Pancreas (tissue), 10 donors: Measurements from ENCODE around the gene SLC30A10. TPM values are rescaled to one million over a fixed set of nuclear protein-coding genes. Genes with fewer than 3 reads are reported as not detected.
"Not testable (repeated sequence)": the region's sequence is repeated elsewhere in the genome, so short reads cannot be mapped to it uniquely, and the experiment has no call there.

Experiments
- ATAC-seq, 4 donors: fragments of 200-7000 bp; cut with Tn5 transposase; one replicate each; pipeline versions ENCODE4 v1.8.0 to v1.9.1; 2020; ENCODE audit warnings: mild to moderate bottlenecking in 4 of 4, moderate library complexity in 4 of 4
- DNase-seq, 6 donors: peaks; one replicate each; pipeline ENCODE4 v3.0.0-alpha.2; 2020
- FAIRE-seq: peaks from 2 replicates; lab custom pipeline; 2012; peaks lifted over from hg19 to GRCh38; lab: Jason Lieb, UNC
- H3K27ac ChIP-seq, 4 donors: fragments of 200-600 bp; sonication (generic); 1 replicate in 3 of 4; 2 replicates in 1 of 4; pipeline versions ENCODE4 v1.5.0 to v1.8.0; 2020
- H3K27me3 ChIP-seq, 4 donors: fragments of 200-600 bp; one replicate each; pipeline ENCODE4 v1.8.0; 2021
- H3K36me3 ChIP-seq, 3 donors: fragments of 200-600 bp; sonication (generic) in 1 of 3; one replicate each; pipeline versions ENCODE4 v1.5.0 to v1.8.0; 2020 to 2021
- H3K4me1 ChIP-seq, 3 donors: fragments of 200-600 bp; one replicate each; pipeline ENCODE4 v1.8.0; 2021
- H3K4me3 ChIP-seq, 4 donors: fragments of 200-600 bp; sonication (generic) in 2 of 4; one replicate each; pipeline versions ENCODE4 v1.5.0 to v1.8.0; 2020 to 2021
- H3K9me3 ChIP-seq, 4 donors: fragments of 200-600 bp; one replicate each; pipeline ENCODE4 v1.8.0; 2021
- WGBS, 2 donors: extraction: QIAGEN DNeasy Blood & Tissue Kit; methylation state at CpG; one replicate each; pipeline ENCODE4 v1.1.7; 2013; 5-methylcytosine and 5-hydroxymethylcytosine counted together
- intact Hi-C, 3 donors: fragments of 100-400 bp; cut with DNase I; formaldehyde crosslinking; loops; one replicate each; pipeline versions ENCODE4 v1.11.1 to v1.14.2; 2022
- polyA plus RNA-seq, 2 donors: library from polyadenylated mRNA; stranded (reverse); fragments of 200-250 nt; gene quantifications; one replicate each; pipeline ENCODE4 v1.2.3, GENCODE V29; 2013
- total RNA-seq, 6 donors: library from RNA; stranded (reverse); fragmentation: NEBNext Ultra II Directional in 4 of 6; extraction: Animal tissue kit (Norgen Biotek cat#: 25700) in 4 of 6; gene quantifications; one replicate each; pipeline versions ENCODE4 v1.2.1 to v1.2.4, GENCODE V29; 2021 to 2023
- TF ChIP-seq, protein P1 (sequence below), 4 donors: fragments of 200-600 bp; sonication (generic) in 3 of 4; IDR thresholded peaks; one replicate each; pipeline versions ENCODE4 v1.5.0 to v1.8.0; 2021; ENCODE audit warnings: antibody characterized with exemption in 4 of 4
- donor health status: healthy with polysubstance abuse.
- donor health status: DM: no; HTN: no; CAD: no; lungs with moderate emphysema.
- donor health status: DM: no; HTN: no; CAD: no.
- donor health status: control.
- donor health status: control.
- donor health status: Bipolar disorder and iron deficiency.
- donor health status: DM: yes; HTN: yes; CAD: no.
- donor health status: DM: no; HTN: no; CAD: no.
- donor health status: DM: no; HTN: no; CAD: no.
- donor health status: DM: yes; HTN: yes; CAD: no.

The SLC30A10 gene
- total and polyA plus RNA-seq, 8 donors, result 0.09 to 0.41 (median 0.11) TPM; not detected in 3

- Histone ChIP-seq H3K4me3 (no peak overlapping the region), H3K9me3 (no peaks in the 10 kb centered on the region), H3K27me3 (no peaks in the 10 kb centered on the region), H3K4me1 (no peaks in the 10 kb centered on the region), H3K27ac (no peak overlapping the region), H3K36me3 (no peaks in the 10 kb centered on the region)
- 65 to 72% methylated on average over 4 of the region's 4 CpGs for WGBS, 2 donors
- DNase-seq (no peak), ATAC-seq (no peak), FAIRE-seq (no peak)
- intact Hi-C loops, result no loop called here
- TF ChIP-seq, protein P1, sequence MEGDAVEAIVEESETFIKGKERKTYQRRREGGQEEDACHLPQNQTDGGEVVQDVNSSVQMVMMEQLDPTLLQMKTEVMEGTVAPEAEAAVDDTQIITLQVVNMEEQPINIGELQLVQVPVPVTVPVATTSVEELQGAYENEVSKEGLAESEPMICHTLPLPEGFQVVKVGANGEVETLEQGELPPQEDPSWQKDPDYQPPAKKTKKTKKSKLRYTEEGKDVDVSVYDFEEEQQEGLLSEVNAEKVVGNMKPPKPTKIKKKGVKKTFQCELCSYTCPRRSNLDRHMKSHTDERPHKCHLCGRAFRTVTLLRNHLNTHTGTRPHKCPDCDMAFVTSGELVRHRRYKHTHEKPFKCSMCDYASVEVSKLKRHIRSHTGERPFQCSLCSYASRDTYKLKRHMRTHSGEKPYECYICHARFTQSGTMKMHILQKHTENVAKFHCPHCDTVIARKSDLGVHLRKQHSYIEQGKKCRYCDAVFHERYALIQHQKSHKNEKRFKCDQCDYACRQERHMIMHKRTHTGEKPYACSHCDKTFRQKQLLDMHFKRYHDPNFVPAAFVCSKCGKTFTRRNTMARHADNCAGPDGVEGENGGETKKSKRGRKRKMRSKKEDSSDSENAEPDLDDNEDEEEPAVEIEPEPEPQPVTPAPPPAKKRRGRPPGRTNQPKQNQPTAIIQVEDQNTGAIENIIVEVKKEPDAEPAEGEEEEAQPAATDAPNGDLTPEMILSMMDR (IDR thresholded peaks at IDR 0.05), result no peak
Observed at GRCh38 chr1:219909476-219909875, 18.9 kb downstream of the SLC30A10 start.

- no peaks in the 10 kb centered on the region for H3K4me1 ChIP-seq
- H3K27me3 ChIP-seq, result no peaks in the 10 kb centered on the region
- intact Hi-C loops, result no loop called here
- H3K9me3 ChIP-seq, result no peaks in the 10 kb centered on the region
- H3K36me3 ChIP-seq, result no peaks in the 10 kb centered on the region
- TF ChIP-seq, protein P1 (IDR thresholded peaks at IDR 0.05), result no peak
- 75 to 88% methylated on average over 3 of the region's 3 CpGs for WGBS, 2 donors
- DNase-seq (no peak), ATAC-seq (no peak), FAIRE-seq (no peak)
- H3K4me3 ChIP-seq, result no peak overlapping the region
- H3K27ac ChIP-seq, result no peak overlapping the region
Observed at GRCh38 chr1:219908170-219908569, 20.2 kb downstream of the SLC30A10 start.

- ATAC-seq, result no peak
- H3K36me3 ChIP-seq, result no peaks in the 10 kb centered on the region
- no peak overlapping the region for H3K4me3 ChIP-seq
- no peaks in the 10 kb centered on the region for H3K4me1 ChIP-seq
- H3K27me3 ChIP-seq, result no peaks in the 10 kb centered on the region
- no peak for DNase-seq
- 80 to 89% methylated on average over 1 of the region's 1 CpG for WGBS, 2 donors
- no peaks in the 10 kb centered on the region for H3K9me3 ChIP-seq
- intact Hi-C loops, result no loop called here
- TF ChIP-seq, protein P1 (IDR thresholded peaks at IDR 0.05), result no peak
- H3K27ac ChIP-seq, result no peak overlapping the region
- no peak for FAIRE-seq
Observed at GRCh38 chr1:219907772-219908070, 20.6 kb downstream of the SLC30A10 start.

DNA sequence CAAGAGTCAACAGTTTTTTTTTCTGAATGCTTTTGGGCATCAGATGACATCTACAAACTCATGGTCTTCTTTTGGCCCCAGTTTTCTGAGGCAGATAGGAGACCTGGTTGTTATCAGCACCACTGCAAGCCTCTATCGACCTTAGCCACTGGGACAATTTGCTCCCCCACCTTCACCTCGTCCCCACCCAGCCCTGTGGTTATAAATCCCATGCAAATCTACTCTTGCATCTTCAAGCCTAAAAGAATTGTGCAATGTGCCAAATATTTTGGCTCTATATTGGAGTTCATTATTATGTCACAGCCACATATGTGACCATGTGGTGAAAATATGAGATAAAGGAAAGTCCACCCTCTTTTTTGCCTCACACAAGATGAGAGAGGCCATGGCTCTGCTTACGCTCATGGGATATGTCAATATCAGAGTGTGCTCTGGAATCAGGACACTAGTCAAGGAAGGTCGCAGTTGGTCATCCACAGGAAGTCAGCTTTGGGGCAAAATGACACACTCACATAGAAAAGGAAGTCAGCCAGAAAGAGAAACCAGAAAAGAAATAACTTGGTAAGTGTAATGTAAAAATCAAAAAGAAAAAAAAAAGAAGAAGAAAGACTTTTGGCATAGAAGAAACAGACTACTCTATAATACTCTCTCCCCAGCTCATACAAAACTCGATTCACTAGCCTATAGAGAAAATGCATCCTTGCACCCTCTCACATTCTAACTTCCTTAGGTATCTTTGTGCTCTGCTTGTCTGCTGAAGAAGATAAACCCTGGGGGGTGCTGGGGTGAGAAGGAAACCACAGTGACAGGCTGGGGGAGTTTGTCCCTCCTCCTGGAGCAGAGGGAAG, 21.2 kb downstream of the SLC30A10 start:
- H3K4me3 ChIP-seq, result no peak overlapping the region
- WGBS, 2 donors, result 53 to 60% methylated on average over 5 of the region's 5 CpGs
- ATAC-seq (no peak), FAIRE-seq (no peak), DNase-seq (no peak)
- intact Hi-C loops, result no loop called here
- no peaks in the 10 kb centered on the region for H3K36me3 ChIP-seq
- H3K4me1 ChIP-seq, result no peaks in the 10 kb centered on the region
- TF ChIP-seq, protein P1 (IDR thresholded peaks at IDR 0.05), result no peak
- no peaks in the 10 kb centered on the region for H3K27me3 ChIP-seq
- no peaks in the 10 kb centered on the region for H3K9me3 ChIP-seq
- no peak overlapping the region for H3K27ac ChIP-seq

DNA sequence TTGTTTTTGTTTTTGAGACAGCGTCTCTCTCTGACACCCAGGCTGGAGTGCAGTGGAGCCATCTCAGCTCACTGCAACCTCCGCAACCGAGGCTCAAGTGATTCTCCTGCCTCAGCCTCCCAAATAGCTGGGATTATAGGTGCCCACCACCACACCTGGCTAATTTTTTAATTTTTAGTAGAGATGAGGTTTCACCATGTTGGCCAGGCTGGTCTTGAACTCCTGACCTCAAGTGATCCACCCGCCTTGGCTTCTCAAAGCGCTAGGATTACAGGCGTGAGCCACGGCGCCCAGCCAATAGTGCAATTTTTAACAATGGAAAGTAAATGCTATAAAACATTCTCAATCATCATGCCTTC, 21.8 kb downstream of the SLC30A10 start:
- ATAC-seq, FAIRE-seq, H3K36me3 ChIP-seq, H3K4me1 ChIP-seq, intact Hi-C loops, H3K9me3 ChIP-seq, DNase-seq, H3K4me3 ChIP-seq, H3K27ac ChIP-seq, H3K27me3 ChIP-seq: not testable (repeated sequence)
- 93 to 95% methylated on average over 8 of the region's 8 CpGs for WGBS, 2 donors
